BLaER1 treated with 17β-estradiol and CSF1 and Interleukin-3, amounts not matched to agents 10 nM and 100 nM (cell line): ENCODE measurements around the gene MDM4.

Experiments
- H3K27ac ChIP-seq, 11 experiments: shearing (Covaris generic); formaldehyde crosslinking; 2 replicates each; pipeline ENCODE4 v1.8.1; 2022
- H3K27me3 ChIP-seq, 11 experiments: shearing (Covaris generic); formaldehyde crosslinking; 2 replicates each; pipeline ENCODE4 v1.8.1; 2022
- H3K36me3 ChIP-seq, 11 experiments: shearing (Covaris generic); formaldehyde crosslinking; 2 replicates each; pipeline ENCODE4 v1.8.1; 2022
- H3K4me1 ChIP-seq, 10 experiments: shearing (Covaris generic); formaldehyde crosslinking; 2 replicates each; pipeline ENCODE4 v1.8.1; 2022
- H3K4me2 ChIP-seq, 11 experiments: shearing (Covaris generic); formaldehyde crosslinking; 2 replicates each; pipeline ENCODE4 v1.8.1; 2022
- H3K4me3 ChIP-seq, 10 experiments: shearing (Covaris generic); formaldehyde crosslinking; 2 replicates each; pipeline ENCODE4 v1.8.1; 2022
- H3K9ac ChIP-seq, 11 experiments: shearing (Covaris generic); formaldehyde crosslinking; 2 replicates each; pipeline ENCODE4 v1.8.1; 2022
- H3K9me3 ChIP-seq, 11 experiments: shearing (Covaris generic); formaldehyde crosslinking; replicated peaks in 1 of 11; 2 replicates each; pipeline ENCODE4 v1.8.1; 2022
- H4K20me1 ChIP-seq, 11 experiments: shearing (Covaris generic); formaldehyde crosslinking; 2 replicates each; pipeline ENCODE4 v1.8.1; 2022
- Cebpa-rat ChIP-seq, 11 experiments: shearing (Covaris generic); IDR thresholded peaks; 2 replicates each; pipeline ENCODE4 v1.8.1; 2022

Gene MDM4

GRCh38 chr1:204473400-204473965, 42.7 kb upstream of the MDM4 start:
- H3K27ac ChIP-seq = peak overlapping the region in 2 of 11 experiments; percentile 3 to 7; a peak in 2 of 22 replicates
- H3K4me1 ChIP-seq = peaks cover 67 to 81% (median 74%) of the 10 kb centered on the region in 10 experiments
- no peak overlapping the region; a peak in 1 of 22 replicates for H3K9ac ChIP-seq
- H3K36me3 ChIP-seq = peaks cover 11 to 63% (median 23%) of the 10 kb centered on the region in 11 experiments
- peaks cover 0 to 36% (median 0%) of the 10 kb centered on the region in 11 experiments; a peak in 6 of 22 replicates for H4K20me1 ChIP-seq
- H3K27me3 ChIP-seq = no peaks in the 10 kb centered on the region
- H3K9me3 ChIP-seq = peaks cover 0 to 4% (median 0%) of the 10 kb centered on the region in 11 experiments; a peak in 2 of 22 replicates
- peak overlapping the region; percentile 12 to 99 (median 89); a peak in 12 of 22 replicates for H3K4me2 ChIP-seq
- TF ChIP-seq Cebpa-rat (IDR thresholded peaks at IDR 0.05) = no peak
- no peak overlapping the region for H3K4me3 ChIP-seq

- no peak for TF ChIP-seq Cebpa-rat (IDR thresholded peaks at IDR 0.05)
- Histone ChIP-seq H3K9ac (peak overlapping the region in 10 of 11 experiments; percentile 10 to 64 (median 52); a peak in 15 of 22 replicates), H4K20me1 (peaks cover 0 to 26% (median 0%) of the 10 kb centered on the region in 11 experiments; a peak in 4 of 22 replicates), H3K27ac (peak overlapping the region; percentile 14 to 98 (median 78); a peak in 19 of 22 replicates), H3K27me3 (no peaks in the 10 kb centered on the region), H3K9me3 (peaks cover 0 to 4% (median 0%) of the 10 kb centered on the region in 11 experiments; a peak in 1 of 22 replicates), H3K4me1 (peaks cover 75 to 83% (median 80%) of the 10 kb centered on the region in 10 experiments), H3K36me3 (peaks cover 0 to 41% (median 5%) of the 10 kb centered on the region in 11 experiments; a peak in 9 of 22 replicates), H3K4me2 (peak overlapping the region; percentile 85 to 99 (median 93)), H3K4me3 (peak overlapping the region in 6 of 10 experiments; percentile 9 to 42 (median 34); a peak in 10 of 20 replicates)
Observed at GRCh38 chr1:204475656-204476432, 40.4 kb upstream of the MDM4 start.

- Histone ChIP-seq H3K36me3 (peaks cover 0 to 40% (median 5%) of the 10 kb centered on the region in 11 experiments; a peak in 8 of 22 replicates), H3K4me2 (peak overlapping the region; percentile 85 to 99 (median 93)), H3K4me3 (peak overlapping the region in 4 of 10 experiments; percentile 32 to 42 (median 38); a peak in 6 of 20 replicates), H3K27me3 (no peaks in the 10 kb centered on the region), H3K9ac (peak overlapping the region in 7 of 11 experiments; percentile 15 to 64 (median 54); a peak in 7 of 22 replicates), H3K9me3 (peaks cover 0 to 4% (median 0%) of the 10 kb centered on the region in 11 experiments; a peak in 1 of 22 replicates), H3K27ac (peak overlapping the region in 10 of 11 experiments; percentile 14 to 98 (median 84); a peak in 18 of 22 replicates), H4K20me1 (peaks cover 0 to 26% (median 0%) of the 10 kb centered on the region in 11 experiments; a peak in 4 of 22 replicates), H3K4me1 (peaks cover 82 to 90% (median 88%) of the 10 kb centered on the region in 10 experiments)
- TF ChIP-seq Cebpa-rat (IDR thresholded peaks at IDR 0.05) = no peak
Observed at GRCh38 chr1:204476563-204476962, 39.6 kb upstream of the MDM4 start.

- H3K9me3 ChIP-seq = no peaks in the 10 kb centered on the region
- H3K4me2 ChIP-seq = peak overlapping the region; percentile 85 to 99 (median 93)
- H3K27me3 ChIP-seq = no peaks in the 10 kb centered on the region
- TF ChIP-seq Cebpa-rat (IDR thresholded peaks at IDR 0.05) = no peak
- H3K9ac ChIP-seq = peak overlapping the region in 7 of 11 experiments; percentile 1 to 87 (median 12); a peak in 6 of 22 replicates
- peak overlapping the region in 1 of 10 experiments; percentile 17; a peak in 2 of 20 replicates for H3K4me3 ChIP-seq
- peak overlapping the region; percentile 34 to 98 (median 91); a peak in 19 of 22 replicates for H3K27ac ChIP-seq
- peaks cover 0 to 35% (median 5%) of the 10 kb centered on the region in 11 experiments; a peak in 7 of 22 replicates for H3K36me3 ChIP-seq
- peaks cover 0 to 26% (median 0%) of the 10 kb centered on the region in 11 experiments; a peak in 4 of 22 replicates for H4K20me1 ChIP-seq
- H3K4me1 ChIP-seq = peaks cover 89 to 97% (median 94%) of the 10 kb centered on the region in 10 experiments
Observed at GRCh38 chr1:204477036-204477740, 39.0 kb upstream of the MDM4 start.

GRCh38 chr1:204478172-204478899, 37.9 kb upstream of the MDM4 start:
- peak overlapping the region; percentile 85 to 99 (median 93) for H3K4me2 ChIP-seq
- H3K9me3 ChIP-seq = no peaks in the 10 kb centered on the region
- peaks cover 0 to 34% (median 4%) of the 10 kb centered on the region in 11 experiments; a peak in 7 of 22 replicates for H3K36me3 ChIP-seq
- H3K4me1 ChIP-seq = peaks cover 94 to 100% (median 100%) of the 10 kb centered on the region in 10 experiments
- H3K9ac ChIP-seq = peak overlapping the region in 7 of 11 experiments; percentile 26 to 88 (median 83); a peak in 10 of 22 replicates
- no peak overlapping the region; a peak in 4 of 20 replicates for H3K4me3 ChIP-seq
- peak overlapping the region in 10 of 11 experiments; percentile 40 to 98 (median 93); a peak in 20 of 22 replicates for H3K27ac ChIP-seq
- TF ChIP-seq Cebpa-rat (IDR thresholded peaks at IDR 0.05) = no peak
- H3K27me3 ChIP-seq = no peaks in the 10 kb centered on the region
- peaks cover 0 to 21% (median 0%) of the 10 kb centered on the region in 11 experiments; a peak in 4 of 22 replicates for H4K20me1 ChIP-seq

GRCh38 chr1:204478921-204479320, 37.3 kb upstream of the MDM4 start:
- Histone ChIP-seq H3K9ac (peak overlapping the region in 8 of 11 experiments; percentile 22 to 88 (median 84); a peak in 14 of 22 replicates), H3K4me2 (peak overlapping the region; percentile 85 to 99 (median 93)), H4K20me1 (peaks cover 0 to 15% (median 0%) of the 10 kb centered on the region in 11 experiments; a peak in 4 of 22 replicates), H3K36me3 (peaks cover 0 to 30% (median 4%) of the 10 kb centered on the region in 11 experiments; a peak in 7 of 22 replicates), H3K9me3 (no peaks in the 10 kb centered on the region), H3K27ac (peak overlapping the region in 10 of 11 experiments; percentile 24 to 98 (median 93); a peak in 20 of 22 replicates), H3K4me3 (no peak overlapping the region; a peak in 1 of 20 replicates), H3K4me1 (peaks cover 96 to 100% (median 100%) of the 10 kb centered on the region in 10 experiments), H3K27me3 (no peaks in the 10 kb centered on the region)
- no peak for TF ChIP-seq Cebpa-rat (IDR thresholded peaks at IDR 0.05)

GRCh38 chr1:204479387-204480136, 36.6 kb upstream of the MDM4 start:
- H3K27me3 ChIP-seq = no peaks in the 10 kb centered on the region
- peak overlapping the region in 10 of 11 experiments; percentile 24 to 98 (median 93); a peak in 20 of 22 replicates for H3K27ac ChIP-seq
- H3K36me3 ChIP-seq = peaks cover 0 to 25% (median 0%) of the 10 kb centered on the region in 11 experiments; a peak in 7 of 22 replicates
- peaks cover 98 to 100% (median 100%) of the 10 kb centered on the region in 10 experiments for H3K4me1 ChIP-seq
- no peak for TF ChIP-seq Cebpa-rat (IDR thresholded peaks at IDR 0.05)
- H3K9ac ChIP-seq = peak overlapping the region in 9 of 11 experiments; percentile 22 to 88 (median 83); a peak in 16 of 22 replicates
- H3K4me2 ChIP-seq = peak overlapping the region; percentile 85 to 99 (median 93)
- peaks cover 0 to 14% (median 0%) of the 10 kb centered on the region in 11 experiments; a peak in 3 of 22 replicates for H4K20me1 ChIP-seq
- peak overlapping the region in 4 of 10 experiments; percentile 2 to 49 (median 32); a peak in 4 of 20 replicates for H3K4me3 ChIP-seq
- H3K9me3 ChIP-seq = no peaks in the 10 kb centered on the region
